Ectodermal cell (in vitro differentiated cells): ENCODE measurements around the gene MICAL1. TPM values are rescaled to one million over a fixed set of nuclear protein-coding genes. Genes with fewer than 3 reads are reported as not detected.

Experiments
- H3K27ac ChIP-seq: 2 replicates; pipeline ENCODE4 v1.7.0; 2013; ENCODE audit warnings: mild to moderate bottlenecking, low read depth, low read length; ENCODE audit not compliant: insufficient read depth, poor library complexity, severe bottlenecking
- H3K27me3 ChIP-seq: 2 replicates; pipeline ENCODE4 v1.7.0; 2013; ENCODE audit warnings: mild to moderate bottlenecking, low read length; ENCODE audit not compliant: insufficient read depth, control insufficient read depth, poor library complexity, severe bottlenecking
- H3K36me3 ChIP-seq: one replicate; pipeline ENCODE4 v1.7.0; 2013; ENCODE audit warnings: low read length; ENCODE audit not compliant: control insufficient read depth, insufficient read depth
- H3K4me1 ChIP-seq: one replicate; pipeline ENCODE4 v1.7.0; 2013; ENCODE audit warnings: low read length; ENCODE audit not compliant: control insufficient read depth, insufficient read depth
- H3K4me3 ChIP-seq: 2 replicates; pipeline ENCODE4 v1.7.0; 2013; ENCODE audit warnings: low read depth, low read length, control low read depth; ENCODE audit not compliant: insufficient read depth
- H3K9me3 ChIP-seq: 2 replicates; pipeline ENCODE4 v1.7.0; 2013; ENCODE audit warnings: mild to moderate bottlenecking, low read length, moderate library complexity; ENCODE audit not compliant: control insufficient read depth
- WGBS, 2 experiments: methylation state at CpG; one replicate each; pipeline ENCODE4 v1.1.7; 2013; ENCODE audit warnings: missing lambda C conversion rate in 2 of 2; 5-methylcytosine and 5-hydroxymethylcytosine counted together
- polyA plus RNA-seq, 4 experiments: library from polyadenylated mRNA; stranded (reverse); fragments of 50-300 nt; gene quantifications; one replicate each; pipeline ENCODE4 v1.2.3, GENCODE V29; 2013

MICAL1 gene, protein sequence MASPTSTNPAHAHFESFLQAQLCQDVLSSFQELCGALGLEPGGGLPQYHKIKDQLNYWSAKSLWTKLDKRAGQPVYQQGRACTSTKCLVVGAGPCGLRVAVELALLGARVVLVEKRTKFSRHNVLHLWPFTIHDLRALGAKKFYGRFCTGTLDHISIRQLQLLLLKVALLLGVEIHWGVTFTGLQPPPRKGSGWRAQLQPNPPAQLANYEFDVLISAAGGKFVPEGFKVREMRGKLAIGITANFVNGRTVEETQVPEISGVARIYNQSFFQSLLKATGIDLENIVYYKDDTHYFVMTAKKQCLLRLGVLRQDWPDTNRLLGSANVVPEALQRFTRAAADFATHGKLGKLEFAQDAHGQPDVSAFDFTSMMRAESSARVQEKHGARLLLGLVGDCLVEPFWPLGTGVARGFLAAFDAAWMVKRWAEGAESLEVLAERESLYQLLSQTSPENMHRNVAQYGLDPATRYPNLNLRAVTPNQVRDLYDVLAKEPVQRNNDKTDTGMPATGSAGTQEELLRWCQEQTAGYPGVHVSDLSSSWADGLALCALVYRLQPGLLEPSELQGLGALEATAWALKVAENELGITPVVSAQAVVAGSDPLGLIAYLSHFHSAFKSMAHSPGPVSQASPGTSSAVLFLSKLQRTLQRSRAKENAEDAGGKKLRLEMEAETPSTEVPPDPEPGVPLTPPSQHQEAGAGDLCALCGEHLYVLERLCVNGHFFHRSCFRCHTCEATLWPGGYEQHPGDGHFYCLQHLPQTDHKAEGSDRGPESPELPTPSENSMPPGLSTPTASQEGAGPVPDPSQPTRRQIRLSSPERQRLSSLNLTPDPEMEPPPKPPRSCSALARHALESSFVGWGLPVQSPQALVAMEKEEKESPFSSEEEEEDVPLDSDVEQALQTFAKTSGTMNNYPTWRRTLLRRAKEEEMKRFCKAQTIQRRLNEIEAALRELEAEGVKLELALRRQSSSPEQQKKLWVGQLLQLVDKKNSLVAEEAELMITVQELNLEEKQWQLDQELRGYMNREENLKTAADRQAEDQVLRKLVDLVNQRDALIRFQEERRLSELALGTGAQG
- 92.4 TPM for polyA plus RNA-seq (2013, experiment 1 of 4)
- polyA plus RNA-seq (2013, experiment 2 of 4) = 115 TPM
- 89.0 TPM for polyA plus RNA-seq (2013, experiment 3 of 4)
- polyA plus RNA-seq (2013, experiment 4 of 4) = 96.2 TPM

DNA sequence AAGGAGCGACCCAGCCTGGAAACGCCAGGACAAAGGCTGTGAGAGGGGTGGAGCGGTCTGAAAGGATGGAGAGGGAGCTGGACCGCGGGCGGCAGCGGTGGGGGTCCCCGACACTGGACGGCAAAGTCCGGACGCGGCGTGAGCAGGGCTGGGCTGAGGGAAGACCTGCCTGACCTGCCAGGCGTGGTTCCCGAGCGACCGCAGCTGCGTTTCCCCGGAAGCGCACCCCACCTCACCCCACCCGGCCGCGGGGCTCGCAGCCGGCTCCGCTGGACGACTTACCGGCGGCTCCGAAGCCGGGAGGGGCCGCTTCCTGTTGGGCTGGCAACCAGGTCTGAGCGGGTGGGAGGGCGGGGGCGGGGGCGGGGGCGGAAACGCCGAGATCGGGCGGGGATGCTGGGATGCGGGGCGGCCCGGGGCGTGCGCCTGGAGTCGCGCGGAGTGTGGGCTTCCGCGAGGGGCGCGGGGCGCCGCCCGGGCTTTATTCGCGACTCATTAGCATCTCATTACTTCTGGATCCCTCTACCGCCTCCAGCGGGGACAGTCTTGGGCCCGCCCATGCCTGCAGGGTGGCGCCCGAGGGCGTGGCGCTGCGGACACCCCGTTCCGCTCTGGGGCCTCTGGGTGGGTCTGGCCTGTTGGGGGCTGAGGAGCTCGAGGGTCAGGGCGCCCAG lies at the start of gene MICAL1:
TSS of gene MICAL1 (minus strand) at position 336 of the 674 bp plus-strand sequence. CDS start 1,576 bp downstream, outside the sequence.
- Histone ChIP-seq H3K9me3 (no peaks in the 10 kb centered on the region), H3K36me3 (peaks cover 10% of the 10 kb centered on the region), H3K4me3 (peak within 1 kb of the TSS; percentile 61), H3K27me3 (no peaks in the 10 kb centered on the region), H3K4me1 (peaks cover 40% of the 10 kb centered on the region), H3K27ac (peak within 1 kb of the TSS; percentile 80)
- 0% methylated on average over 70 of the region's 70 CpGs for WGBS, 2 experiments

DNA sequence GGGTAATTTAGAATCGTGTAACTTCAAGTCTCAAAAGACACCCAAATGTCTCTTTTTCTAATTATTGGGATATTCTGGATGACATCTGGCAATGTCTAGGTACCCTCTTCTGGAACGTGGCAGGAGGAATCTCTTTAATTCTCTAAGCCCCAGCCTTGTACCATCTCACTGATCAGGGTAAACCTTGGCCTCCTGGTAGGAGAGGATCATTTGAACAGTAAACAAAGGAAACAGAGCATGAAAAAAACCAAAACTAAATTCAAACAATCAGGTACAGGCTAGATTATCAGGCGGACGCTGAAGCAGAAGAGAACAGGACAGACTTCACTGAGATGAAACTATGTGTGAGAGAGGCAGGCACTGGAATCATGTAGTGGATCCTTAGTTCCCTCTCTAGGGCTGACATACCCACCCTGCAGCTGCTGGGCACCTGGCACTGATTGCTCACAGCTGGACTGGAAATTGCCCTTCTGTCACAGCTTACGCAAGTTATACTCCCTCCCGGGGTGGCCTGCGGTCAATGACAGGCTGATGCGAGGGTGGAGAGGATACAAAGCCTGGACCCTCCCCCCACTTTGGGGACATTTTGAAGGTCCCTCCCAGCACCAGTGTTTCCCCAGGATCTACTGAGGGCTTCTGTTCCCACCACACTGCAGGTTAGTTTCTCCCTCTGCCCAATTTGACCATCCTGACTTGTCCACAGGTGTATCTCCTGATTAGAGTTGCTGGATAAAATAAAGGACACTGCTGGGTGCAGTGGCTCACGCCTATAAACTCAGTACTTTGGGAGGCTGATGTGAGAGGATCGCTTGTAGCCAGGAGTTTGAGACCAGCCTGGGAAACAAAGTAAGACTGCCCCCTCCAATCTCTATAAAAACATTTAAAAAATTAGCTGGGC lies 48.0 kb upstream of the MICAL1 start:
- Histone ChIP-seq H3K27me3 (no peaks in the 10 kb centered on the region), H3K9me3 (no peaks in the 10 kb centered on the region), H3K27ac (no peak overlapping the region), H3K36me3 (no peaks in the 10 kb centered on the region), H3K4me3 (no peak overlapping the region), H3K4me1 (peaks cover 3% of the 10 kb centered on the region)
- WGBS, 2 experiments = 82 to 85% methylated on average over 10 of the region's 10 CpGs

DNA sequence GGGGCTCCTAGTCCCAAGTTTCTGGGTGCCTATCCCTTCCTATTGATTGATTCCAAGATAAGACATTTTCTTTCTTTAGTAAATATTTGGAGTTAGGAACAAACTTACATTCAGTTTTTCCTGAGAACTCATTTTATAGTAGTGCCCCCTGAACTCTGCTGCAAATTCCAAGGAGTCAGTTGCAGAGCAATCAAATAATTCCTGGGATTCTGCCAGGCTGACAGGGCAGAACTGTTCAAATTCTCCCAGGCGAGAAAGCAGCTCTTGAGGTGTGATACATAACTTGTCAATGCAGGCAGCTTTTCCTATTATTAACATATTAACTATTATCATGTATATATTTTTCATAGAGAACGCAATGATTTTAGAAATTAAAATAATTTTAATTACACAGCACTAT lies 43.4 kb upstream of the MICAL1 start:
- Histone ChIP-seq H3K36me3 (no peaks in the 10 kb centered on the region), H3K27me3 (no peaks in the 10 kb centered on the region), H3K4me3 (no peak overlapping the region), H3K4me1 (peaks cover 18% of the 10 kb centered on the region), H3K27ac (no peak overlapping the region), H3K9me3 (no peaks in the 10 kb centered on the region)
- 88 to 91% methylated on average over 1 of the region's 2 CpGs for WGBS, 2 experiments

DNA sequence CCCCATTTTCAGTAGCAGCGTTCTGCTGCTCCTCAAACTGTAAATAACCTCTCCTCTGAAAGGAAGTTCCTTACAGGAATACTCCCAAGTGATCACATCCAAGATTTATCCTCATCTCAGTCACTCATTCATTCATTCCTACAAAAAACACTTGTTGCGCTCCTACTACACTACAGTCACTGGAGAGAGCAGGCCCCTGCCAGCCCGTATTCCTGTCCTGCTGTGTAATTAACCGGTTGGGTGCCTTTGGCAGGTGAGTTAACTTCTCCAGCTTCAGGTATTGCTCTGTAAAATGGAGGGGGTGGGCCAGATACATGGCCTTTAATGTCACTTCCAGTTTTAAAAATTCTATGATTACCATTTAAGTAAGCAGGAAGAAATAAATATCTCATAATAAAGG lies 42.5 kb upstream of the MICAL1 start:
- Histone ChIP-seq H3K9me3 (no peaks in the 10 kb centered on the region), H3K27me3 (no peaks in the 10 kb centered on the region), H3K36me3 (no peaks in the 10 kb centered on the region), H3K4me3 (no peak overlapping the region), H3K4me1 (peaks cover 17% of the 10 kb centered on the region), H3K27ac (no peak overlapping the region)
- 71 to 84% methylated on average over 4 of the region's 4 CpGs for WGBS, 2 experiments

DNA sequence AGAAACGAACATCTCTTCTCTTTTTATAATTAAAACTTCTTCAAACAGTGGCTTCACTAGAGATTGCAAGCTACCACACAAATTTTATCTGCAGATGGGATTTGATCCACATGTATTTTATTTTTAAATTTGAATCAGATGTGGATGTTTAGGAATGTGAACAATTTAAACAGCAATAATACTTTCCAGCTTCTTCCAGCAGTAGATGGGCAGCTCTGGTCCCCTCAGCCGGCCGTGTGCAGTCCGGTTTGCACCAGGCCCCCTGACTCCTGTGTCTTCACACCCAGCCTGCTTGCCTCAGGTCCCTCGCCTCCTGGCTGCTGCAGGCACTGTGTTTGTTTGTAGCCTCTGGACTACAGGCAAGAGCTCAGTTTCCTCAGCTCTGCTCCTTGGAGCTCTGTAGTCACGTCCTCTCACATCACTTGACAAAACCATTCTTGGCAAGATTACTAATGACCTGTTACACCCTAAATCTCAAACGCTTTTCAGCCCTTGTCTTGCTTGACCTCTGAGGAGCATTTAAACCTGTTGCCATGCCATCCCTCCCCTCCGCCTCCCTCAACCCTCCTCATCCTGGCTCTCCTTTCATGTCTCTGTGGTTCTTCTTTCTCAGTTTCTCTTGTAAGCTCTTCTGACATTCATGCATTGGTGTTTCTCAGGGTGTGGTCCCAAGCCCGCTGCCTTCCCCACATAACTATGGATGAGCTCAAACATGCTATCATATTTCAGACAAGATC lies 40.6 kb upstream of the MICAL1 start:
- Histone ChIP-seq H3K27me3 (no peaks in the 10 kb centered on the region), H3K36me3 (no peaks in the 10 kb centered on the region), H3K4me3 (no peak overlapping the region), H3K4me1 (peaks cover 23% of the 10 kb centered on the region), H3K27ac (no peak overlapping the region), H3K9me3 (no peaks in the 10 kb centered on the region)
- 84 to 88% methylated on average over 9 of the region's 9 CpGs for WGBS, 2 experiments

DNA sequence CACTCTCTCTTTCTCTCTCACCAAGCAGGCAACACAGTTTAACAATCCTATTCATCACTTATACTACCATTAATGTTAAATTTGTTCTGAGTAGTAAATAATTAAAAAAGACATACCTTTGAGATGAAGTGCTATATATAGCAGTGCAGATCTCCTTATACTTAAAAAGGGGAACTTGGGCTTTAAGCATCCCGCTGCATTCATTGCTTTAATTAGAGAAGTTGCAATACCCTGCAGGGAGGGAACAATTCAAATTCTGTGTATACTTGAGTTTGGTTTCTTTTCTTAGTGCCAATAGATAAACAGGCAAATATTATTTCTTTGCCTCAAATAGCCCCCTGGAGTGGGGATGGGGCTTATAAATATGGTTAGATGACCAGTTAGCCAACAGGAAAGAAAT lies 38.3 kb upstream of the MICAL1 start:
- no peaks in the 10 kb centered on the region for H3K36me3 ChIP-seq
- no peaks in the 10 kb centered on the region for H3K9me3 ChIP-seq
- no peak overlapping the region for H3K27ac ChIP-seq
- H3K4me1 ChIP-seq = peaks cover 30% of the 10 kb centered on the region
- H3K27me3 ChIP-seq = no peaks in the 10 kb centered on the region
- WGBS, 2 experiments = 78 to 86% methylated on average over 1 of the region's 1 CpG
- no peak overlapping the region for H3K4me3 ChIP-seq

DNA sequence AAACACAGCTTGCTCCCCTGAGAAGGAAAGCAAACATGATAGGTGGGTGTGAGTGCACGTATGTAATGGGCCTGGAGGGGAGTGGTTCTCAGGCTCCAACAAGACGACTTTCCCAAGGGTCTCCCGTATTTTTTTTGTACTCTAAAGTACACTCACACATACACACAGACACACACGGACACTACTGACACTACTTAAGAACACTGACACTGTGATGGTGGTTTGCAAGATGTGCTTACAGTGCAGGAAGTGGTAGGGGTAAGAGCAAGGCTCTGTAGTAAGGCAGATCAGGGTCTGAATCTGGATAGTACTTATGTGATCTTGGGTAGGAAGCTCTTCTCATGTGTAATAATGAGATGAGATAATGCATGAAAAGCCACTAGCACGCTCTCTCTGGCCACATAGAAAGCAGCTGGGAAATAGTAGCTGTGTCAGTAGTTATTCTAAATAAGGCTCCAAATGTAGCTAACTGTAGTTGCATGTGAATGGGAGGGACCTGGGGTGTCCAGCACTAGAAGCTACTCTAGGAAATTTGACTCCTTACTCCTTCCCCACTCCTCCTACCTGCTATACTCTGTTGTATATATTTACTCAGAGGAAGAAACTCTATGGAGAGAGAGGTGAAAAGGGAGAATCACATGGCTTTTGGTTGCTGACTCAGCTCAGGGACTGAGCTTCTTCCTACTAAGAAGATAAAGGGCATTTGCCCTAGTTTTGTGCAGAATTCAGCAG lies 35.8 kb upstream of the MICAL1 start:
- H3K4me1 ChIP-seq = peaks cover 23% of the 10 kb centered on the region
- H3K9me3 ChIP-seq = no peaks in the 10 kb centered on the region
- WGBS, 2 experiments = 70 to 80% methylated on average over 3 to 5 of the region's 5 CpGs
- no peak overlapping the region for H3K27ac ChIP-seq
- H3K27me3 ChIP-seq = no peaks in the 10 kb centered on the region
- H3K36me3 ChIP-seq = no peaks in the 10 kb centered on the region
- no peak overlapping the region for H3K4me3 ChIP-seq

DNA sequence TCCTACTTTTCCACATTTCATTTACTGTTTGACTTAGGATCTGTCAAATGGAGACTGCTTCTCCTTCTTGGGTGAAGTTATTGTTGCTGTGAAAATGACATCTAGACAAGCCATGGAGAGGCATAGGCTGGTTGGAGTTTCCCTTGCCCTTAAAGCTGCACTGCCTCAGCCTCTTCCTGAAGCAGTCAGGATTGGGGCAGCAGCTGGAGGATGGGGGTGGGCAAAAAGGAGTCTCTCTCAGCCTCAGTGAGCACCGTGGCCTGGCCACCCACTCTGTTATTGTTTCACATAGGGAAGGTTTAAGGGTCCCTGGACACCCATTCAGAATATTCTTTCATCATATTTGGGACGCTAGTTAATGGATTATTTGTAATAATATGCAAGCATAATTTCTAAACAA lies 35.1 kb upstream of the MICAL1 start:
- no peak overlapping the region for H3K4me3 ChIP-seq
- H3K4me1 ChIP-seq = peaks cover 20% of the 10 kb centered on the region
- H3K36me3 ChIP-seq = no peaks in the 10 kb centered on the region
- no peaks in the 10 kb centered on the region for H3K27me3 ChIP-seq
- 0 to 4% methylated on average over 1 of the region's 2 CpGs for WGBS, 2 experiments
- H3K27ac ChIP-seq = no peak overlapping the region
- H3K9me3 ChIP-seq = no peaks in the 10 kb centered on the region
